Neural cell (in vitro differentiated cells): ENCODE data around the gene USH1C.

Source experiments
- EZH2 ChIP-seq: fragments of 200-600, 300-800 bp; shearing (Covaris generic), sonication (generic); IDR thresholded peaks from 2 replicates; pipeline ENCODE4 v1.6.1; 2014; ENCODE audit warnings: antibody characterized with exemption, low read length, borderline replicate concordance, mild to moderate bottlenecking; ENCODE audit not compliant: insufficient read depth, poor library complexity, severe bottlenecking
- POLR2AphosphoS5 ChIP-seq: IDR thresholded peaks from 2 replicates; pipeline ENCODE4 v1.6.1; 2012
- TF ChIP-seq, protein P1 (sequence below): fragments of 450-650 bp; IDR thresholded peaks from 2 replicates; pipeline ENCODE4 v1.5.1; 2014; ENCODE audit warnings: antibody characterized with exemption, mild to moderate bottlenecking, moderate library complexity; ENCODE audit not compliant: poor library complexity, severe bottlenecking
- TF ChIP-seq, protein P2 (sequence below): IDR thresholded peaks from 2 replicates; pipeline ENCODE4 v1.6.1; 2012; ENCODE audit warnings: borderline replicate concordance

DNA sequence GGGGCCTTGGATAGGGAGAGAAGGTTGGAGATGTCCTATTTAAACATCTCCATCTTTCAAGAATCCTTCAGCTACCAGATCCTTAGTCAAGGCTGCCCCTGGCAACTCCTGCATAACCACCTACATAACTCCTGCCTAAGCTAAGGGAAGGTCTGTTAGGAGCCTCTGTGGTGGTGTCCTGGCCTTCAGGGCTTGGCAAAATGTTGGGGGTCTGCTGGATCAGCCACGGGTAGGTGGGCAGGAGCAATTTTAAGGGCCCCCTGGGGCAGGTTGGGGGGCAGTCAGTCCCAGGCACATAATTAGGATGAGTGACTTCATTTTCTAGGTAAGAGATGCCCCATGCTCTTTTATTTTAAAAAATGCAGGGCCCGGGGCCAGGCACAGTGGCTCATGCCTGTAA is 25.9 kb downstream of the USH1C start:
- TF ChIP-seq POLR2AphosphoS5: no peak
- no peak for TF ChIP-seq EZH2
- TF ChIP-seq, protein P1, sequence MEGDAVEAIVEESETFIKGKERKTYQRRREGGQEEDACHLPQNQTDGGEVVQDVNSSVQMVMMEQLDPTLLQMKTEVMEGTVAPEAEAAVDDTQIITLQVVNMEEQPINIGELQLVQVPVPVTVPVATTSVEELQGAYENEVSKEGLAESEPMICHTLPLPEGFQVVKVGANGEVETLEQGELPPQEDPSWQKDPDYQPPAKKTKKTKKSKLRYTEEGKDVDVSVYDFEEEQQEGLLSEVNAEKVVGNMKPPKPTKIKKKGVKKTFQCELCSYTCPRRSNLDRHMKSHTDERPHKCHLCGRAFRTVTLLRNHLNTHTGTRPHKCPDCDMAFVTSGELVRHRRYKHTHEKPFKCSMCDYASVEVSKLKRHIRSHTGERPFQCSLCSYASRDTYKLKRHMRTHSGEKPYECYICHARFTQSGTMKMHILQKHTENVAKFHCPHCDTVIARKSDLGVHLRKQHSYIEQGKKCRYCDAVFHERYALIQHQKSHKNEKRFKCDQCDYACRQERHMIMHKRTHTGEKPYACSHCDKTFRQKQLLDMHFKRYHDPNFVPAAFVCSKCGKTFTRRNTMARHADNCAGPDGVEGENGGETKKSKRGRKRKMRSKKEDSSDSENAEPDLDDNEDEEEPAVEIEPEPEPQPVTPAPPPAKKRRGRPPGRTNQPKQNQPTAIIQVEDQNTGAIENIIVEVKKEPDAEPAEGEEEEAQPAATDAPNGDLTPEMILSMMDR: no peak
- TF ChIP-seq, protein P2, sequence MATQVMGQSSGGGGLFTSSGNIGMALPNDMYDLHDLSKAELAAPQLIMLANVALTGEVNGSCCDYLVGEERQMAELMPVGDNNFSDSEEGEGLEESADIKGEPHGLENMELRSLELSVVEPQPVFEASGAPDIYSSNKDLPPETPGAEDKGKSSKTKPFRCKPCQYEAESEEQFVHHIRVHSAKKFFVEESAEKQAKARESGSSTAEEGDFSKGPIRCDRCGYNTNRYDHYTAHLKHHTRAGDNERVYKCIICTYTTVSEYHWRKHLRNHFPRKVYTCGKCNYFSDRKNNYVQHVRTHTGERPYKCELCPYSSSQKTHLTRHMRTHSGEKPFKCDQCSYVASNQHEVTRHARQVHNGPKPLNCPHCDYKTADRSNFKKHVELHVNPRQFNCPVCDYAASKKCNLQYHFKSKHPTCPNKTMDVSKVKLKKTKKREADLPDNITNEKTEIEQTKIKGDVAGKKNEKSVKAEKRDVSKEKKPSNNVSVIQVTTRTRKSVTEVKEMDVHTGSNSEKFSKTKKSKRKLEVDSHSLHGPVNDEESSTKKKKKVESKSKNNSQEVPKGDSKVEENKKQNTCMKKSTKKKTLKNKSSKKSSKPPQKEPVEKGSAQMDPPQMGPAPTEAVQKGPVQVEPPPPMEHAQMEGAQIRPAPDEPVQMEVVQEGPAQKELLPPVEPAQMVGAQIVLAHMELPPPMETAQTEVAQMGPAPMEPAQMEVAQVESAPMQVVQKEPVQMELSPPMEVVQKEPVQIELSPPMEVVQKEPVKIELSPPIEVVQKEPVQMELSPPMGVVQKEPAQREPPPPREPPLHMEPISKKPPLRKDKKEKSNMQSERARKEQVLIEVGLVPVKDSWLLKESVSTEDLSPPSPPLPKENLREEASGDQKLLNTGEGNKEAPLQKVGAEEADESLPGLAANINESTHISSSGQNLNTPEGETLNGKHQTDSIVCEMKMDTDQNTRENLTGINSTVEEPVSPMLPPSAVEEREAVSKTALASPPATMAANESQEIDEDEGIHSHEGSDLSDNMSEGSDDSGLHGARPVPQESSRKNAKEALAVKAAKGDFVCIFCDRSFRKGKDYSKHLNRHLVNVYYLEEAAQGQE: no peak
